ENCODE measurements around the gene SVEP1. TPM values are rescaled to one million over a fixed set of nuclear protein-coding genes. Genes with fewer than 3 reads are reported as not detected.
"Not testable (repeated sequence)": the region's sequence is repeated elsewhere in the genome, so short reads cannot be mapped to it uniquely, and the experiment has no call there.

The SVEP1 gene
- total RNA-seq, 2 experiments from 2014 or later = not detected

DNA sequence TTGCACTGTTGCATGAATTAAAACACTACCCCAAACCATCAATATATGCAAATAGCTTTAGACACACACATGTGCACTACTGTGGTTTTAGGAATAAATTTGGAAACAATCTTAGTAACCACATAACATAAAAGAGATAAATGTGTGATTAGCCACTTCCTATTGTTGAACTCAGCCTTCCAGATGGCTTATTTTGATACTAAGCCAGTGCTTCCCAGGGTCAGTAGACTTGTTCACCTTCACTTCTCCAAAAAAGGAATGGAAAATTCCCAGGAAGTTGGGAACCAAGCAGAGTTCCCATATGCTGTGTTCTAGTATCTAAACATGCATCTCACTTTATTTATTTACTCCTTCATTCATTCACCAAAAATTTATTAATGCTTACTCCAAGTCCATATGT, 47.8 kb downstream of the SVEP1 start:
- ChIA-PET CTCF (no interaction called here), POLR2A (no interaction called here)

GRCh38 chr9:110531241-110531640, 48.3 kb downstream of the SVEP1 start:
- POLR2A ChIA-PET, CTCF ChIA-PET: not testable (repeated sequence)

GRCh38 chr9:110528645-110529044, 50.9 kb downstream of the SVEP1 start:
- CTCF ChIA-PET = no interaction called here
- POLR2A ChIA-PET = no interaction called here

- CTCF ChIA-PET = no interaction called here
- POLR2A ChIA-PET = no interaction called here
Measured at GRCh38 chr9:110526426-110526825, 53.1 kb downstream of the SVEP1 start.

- ChIA-PET CTCF (no interaction called here), POLR2A (no interaction called here)
Measured at GRCh38 chr9:110521206-110521605, 58.3 kb downstream of the SVEP1 start.

DNA sequence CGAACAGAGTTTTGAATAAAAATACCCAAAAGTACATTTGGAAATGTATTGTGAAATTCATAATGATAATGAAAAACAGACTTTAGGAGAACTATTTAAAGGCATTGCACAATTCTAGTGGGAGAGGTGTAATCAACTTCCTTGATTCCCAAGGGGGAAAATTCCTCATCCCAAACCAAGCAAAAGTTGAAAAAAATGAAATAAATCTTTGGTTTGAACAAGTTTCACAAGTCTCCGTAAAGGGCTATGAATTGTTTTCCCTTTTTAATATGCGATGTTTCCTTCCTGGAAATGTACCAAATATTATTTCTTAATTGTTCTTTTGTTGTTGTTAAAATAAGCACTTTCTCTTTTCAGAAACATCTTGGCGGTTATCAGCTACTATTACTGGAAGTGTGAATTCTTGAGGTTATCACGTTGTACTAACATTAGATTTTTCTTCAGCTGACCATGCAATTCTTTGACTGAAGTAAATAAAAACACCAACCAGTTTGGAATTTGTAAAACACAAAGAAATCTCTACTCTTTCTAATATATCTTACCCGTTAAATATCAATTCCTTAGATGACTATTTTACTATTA, 59.3 kb downstream of the SVEP1 start:
- ChIA-PET POLR2A (no interaction called here), CTCF (no interaction called here)

DNA sequence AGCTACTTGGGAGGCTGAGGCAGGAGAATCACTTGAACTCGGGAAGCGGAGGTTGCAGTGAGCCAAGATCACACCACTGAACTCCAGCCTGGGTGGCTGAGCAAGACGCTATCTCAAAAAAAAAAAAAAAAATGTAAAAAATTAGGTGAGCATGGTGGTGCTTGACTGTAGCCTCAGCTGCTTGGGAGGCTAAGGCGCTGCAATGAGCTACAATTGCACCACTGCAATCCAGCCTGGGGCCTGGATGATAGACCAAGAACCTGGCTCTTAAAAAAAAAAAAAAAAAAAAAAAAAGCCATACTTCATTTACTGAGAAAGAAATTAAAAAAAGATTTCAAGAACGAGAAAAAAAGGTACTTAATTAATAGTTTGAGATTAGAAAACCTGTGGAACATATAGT, 62.1 kb downstream of the SVEP1 start:
- ChIA-PET CTCF (no interaction called here), POLR2A (no interaction called here)

DNA sequence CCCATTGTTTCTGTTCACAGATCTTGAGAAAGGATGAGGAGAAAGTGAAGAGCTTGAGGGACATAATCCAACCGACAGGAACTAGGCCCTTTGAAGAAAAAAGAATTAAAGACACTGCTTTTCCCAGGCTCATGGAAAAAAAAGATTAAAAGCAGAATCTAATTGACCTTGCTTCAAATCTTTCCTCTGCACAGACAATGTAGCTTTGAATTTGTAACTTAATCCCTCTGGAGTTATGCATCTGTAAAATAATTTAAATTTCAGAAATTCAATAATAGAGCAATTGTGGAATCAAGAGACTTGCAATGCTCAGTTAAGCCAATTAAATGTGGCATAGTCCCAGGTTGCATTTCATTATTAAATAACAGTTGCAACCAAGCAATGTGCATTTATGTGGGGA, 64.6 kb downstream of the SVEP1 start:
- CTCF ChIA-PET = no interaction called here

DNA sequence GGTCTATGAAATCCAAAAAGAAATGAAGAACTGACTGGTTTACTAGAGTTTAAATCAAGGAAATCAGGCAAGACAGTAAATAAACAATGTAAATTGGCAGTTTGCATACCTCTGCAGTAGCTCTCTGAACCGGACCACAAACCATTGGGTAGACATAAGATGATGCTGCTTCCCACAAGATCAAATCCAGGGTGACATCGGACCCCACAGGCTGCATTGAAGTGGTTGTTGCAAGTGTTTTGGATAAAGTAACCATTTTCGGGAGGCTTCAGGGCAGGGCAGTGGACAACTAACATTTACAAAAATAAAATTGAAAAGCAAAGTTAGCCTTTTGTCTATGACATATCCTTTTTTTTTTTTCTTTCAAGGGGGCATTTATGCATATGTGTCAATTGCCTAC, 66.7 kb downstream of the SVEP1 start:
- POLR2A ChIA-PET = no interaction called here
- CTCF ChIA-PET = no interaction called here

More for the DNA sequence above, 64.6 kb downstream of the SVEP1 start:
- POLR2A ChIA-PET = no interaction called here

- POLR2A ChIA-PET = no interaction called here
- CTCF ChIA-PET = no interaction called here
Measured at GRCh38 chr9:110509792-110510191, 69.7 kb downstream of the SVEP1 start.

DNA sequence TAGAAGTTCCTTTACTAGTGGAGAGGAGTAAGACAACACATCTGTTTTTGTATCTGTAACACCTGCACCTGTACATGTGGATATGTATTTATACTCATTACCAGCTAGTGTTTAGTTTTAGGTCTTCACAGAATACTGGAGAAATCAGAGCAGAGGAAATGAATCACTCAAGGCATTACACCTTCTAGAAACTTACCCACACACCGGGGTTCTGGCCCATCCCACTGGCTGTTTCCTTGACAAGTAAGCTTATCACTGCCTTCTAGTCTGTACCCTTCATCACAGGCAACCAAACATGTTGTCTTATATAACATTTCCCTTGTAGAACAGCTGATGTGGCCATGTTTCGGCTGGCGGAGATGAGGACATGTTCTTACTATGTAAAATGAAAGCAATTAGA, 76.7 kb downstream of the SVEP1 start:
- CTCF ChIA-PET = no interaction called here
- POLR2A ChIA-PET = no interaction called here

- POLR2A ChIA-PET = no interaction called here
Measured at GRCh38 chr9:110499608-110500007, 79.9 kb downstream of the SVEP1 start.

DNA sequence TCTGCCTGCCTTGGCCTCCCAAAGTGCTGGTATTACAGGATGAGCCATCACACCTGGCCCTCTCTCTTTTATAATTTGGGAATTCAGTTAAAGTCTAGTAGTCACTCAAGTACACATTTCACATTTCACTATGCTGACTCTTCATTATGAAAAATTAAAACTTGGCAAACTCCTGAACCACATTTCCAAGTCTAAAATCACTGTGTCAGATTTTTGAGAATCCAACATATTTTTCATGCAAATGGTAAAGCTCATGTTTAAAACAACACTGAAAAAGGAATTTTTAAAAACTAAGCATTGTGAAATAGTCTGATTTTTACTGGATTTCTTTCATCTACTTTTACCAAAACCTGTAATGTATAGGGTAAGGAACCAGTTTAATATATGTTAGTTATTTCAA, 92.3 kb downstream of the SVEP1 start:
- ChIA-PET POLR2A (no interaction called here), CTCF (no interaction called here)

More at GRCh38 chr9:110499608-110500007, 79.9 kb downstream of the SVEP1 start:
- CTCF ChIA-PET = no interaction called here

DNA sequence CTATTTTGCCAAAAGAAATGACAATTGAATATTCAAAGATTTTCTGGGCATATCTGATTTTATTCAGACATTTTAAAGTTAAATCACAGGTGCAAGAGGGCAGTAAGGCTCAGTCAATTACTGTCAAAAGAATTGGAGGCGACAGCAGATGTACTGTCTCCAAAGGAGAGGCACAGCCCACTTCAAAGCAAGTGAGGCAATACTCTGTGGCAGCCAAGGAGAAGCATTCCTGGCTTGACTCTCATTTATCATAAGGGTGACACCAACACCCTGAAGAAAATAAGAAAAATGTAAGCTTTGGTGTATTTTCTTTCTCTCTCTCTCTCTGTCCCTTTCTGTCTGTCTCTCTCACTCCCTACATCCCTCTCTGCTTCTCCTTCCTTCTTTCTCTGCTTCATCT, 93.3 kb downstream of the SVEP1 start:
- ChIA-PET CTCF (no interaction called here), POLR2A (no interaction called here)

DNA sequence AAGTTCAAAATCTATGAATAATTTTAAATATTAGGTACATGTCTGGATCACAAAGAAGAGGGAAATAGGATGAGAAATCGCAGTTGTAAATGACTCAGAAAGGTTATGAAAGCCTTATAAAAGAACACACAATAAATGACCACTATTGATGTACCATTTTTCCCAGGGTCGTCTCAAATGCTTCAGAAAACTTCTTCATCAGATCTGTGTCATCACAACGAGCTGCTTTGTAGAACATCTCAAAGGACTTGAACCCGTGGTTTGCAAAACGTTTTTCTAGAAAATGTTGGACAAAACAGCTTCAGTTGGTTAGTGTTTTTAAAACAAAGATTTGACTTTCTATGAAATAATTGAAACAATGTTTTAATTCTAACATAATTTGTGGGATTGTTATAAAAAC, 100.1 kb downstream of the SVEP1 start:
- ChIA-PET POLR2A (no interaction called here), CTCF (no interaction called here)

- POLR2A ChIA-PET = no interaction called here
- CTCF ChIA-PET = no interaction called here
Measured at GRCh38 chr9:110476251-110476650, 103.3 kb downstream of the SVEP1 start.

DNA sequence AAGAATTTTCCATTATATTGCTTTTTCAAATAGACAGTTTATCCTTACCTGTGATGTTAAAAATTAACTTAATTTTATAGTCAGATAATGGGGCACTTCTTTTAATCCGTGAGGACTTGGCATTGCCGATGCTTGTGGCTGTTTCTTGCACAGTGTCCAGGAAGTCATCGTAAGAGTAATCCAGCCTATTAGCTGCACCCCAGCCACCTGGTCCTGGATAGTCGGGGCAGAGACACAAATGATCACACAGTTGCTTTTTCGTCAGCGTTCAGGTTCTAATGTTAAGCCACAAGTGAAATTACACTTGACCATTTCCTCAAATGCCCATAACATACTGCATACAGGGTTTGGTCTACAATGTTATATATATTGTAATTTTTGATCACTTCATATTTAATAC, 107.4 kb downstream of the SVEP1 start:
- POLR2A ChIA-PET = no interaction called here
- CTCF ChIA-PET = no interaction called here

- POLR2A ChIA-PET = no interaction called here
- CTCF ChIA-PET = no interaction called here
Measured at GRCh38 chr9:110468950-110469349, 110.6 kb downstream of the SVEP1 start.

DNA sequence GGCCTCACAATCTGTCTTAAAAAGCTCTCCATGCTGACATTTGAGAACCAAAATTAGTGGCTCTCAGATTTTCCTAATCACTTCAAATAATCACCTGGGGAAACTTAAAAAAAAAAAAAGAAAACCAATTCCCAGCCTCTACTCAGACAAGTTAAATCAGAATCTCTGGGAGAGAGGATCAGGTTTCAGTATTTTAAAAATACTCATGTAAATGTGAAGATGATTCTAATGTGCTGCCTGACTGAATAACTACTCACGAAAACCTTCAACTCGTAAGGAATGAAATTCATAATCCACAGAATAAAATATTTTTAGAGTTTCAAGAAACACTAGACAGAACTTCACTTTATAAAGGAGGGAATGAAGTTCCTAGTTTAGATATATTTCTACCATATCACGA, 114.4 kb downstream of the SVEP1 start:
- POLR2A ChIA-PET = no interaction called here
- CTCF ChIA-PET = interaction anchor here (1.0 kb wide), 1 partner anchor 12 kb away, joined by 3 read pairs; no protein-coding TSS in a partner anchor

GRCh38 chr9:110464321-110464720, 115.2 kb downstream of the SVEP1 start:
- ChIA-PET POLR2A (no interaction called here), CTCF (interaction anchor here (1.0 kb wide), 1 partner anchor 11 kb away, joined by 3 read pairs; no protein-coding TSS in a partner anchor)

DNA sequence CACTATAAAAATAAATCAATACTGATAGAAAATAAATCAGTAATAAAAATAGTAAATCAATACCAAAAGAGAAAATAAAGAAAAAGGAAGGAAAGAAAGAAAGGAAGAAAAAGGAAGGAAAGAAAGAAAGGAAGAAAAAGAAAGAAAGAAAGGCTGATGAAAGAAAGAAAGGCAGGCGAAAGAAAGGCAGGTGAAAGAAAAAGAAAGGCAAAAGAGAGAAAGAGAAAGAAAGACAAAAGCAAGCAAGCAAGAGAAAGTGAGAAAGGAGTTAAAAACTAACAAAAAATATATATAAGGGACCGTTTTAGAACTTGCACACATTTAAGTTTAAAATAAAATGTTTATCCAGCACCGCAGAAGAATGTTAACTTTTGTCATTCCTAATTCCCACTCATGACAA, 116.0 kb downstream of the SVEP1 start:
- POLR2A ChIA-PET = no interaction called here
- CTCF ChIA-PET = no interaction called here

- CTCF ChIA-PET = no interaction called here
- POLR2A ChIA-PET = no interaction called here
Measured at GRCh38 chr9:110457245-110457644, 122.3 kb downstream of the SVEP1 start.

DNA sequence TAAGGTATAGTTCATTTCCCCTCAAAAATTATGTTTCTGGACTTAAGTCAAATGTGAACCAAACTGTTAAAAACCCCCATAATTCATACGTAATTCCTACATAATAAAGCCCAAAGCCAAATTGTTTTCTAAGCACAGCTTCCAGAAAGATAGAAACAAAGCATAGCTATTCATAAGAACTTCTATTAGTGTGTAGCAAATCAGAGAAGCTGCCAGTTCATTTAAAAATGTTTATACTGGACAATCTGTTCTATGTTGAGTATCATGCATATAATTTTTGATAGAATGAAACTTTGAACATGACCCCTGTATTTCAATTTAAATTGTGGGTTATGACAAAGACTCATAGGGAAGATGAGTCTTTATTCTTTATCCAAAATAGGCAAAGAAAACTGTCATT, 122.9 kb downstream of the SVEP1 start:
- ChIA-PET POLR2A (no interaction called here), CTCF (no interaction called here)
